Hepatocyte (in vitro differentiated cells): ENCODE measurements around the gene SMAD3.

ENCODE experiments used
- CTCF ChIP-seq: fragments of 200-600 bp; sonication (generic); IDR thresholded peaks from 2 replicates; pipeline ENCODE4 v1.5.1; 2016; ENCODE audit warnings: antibody characterized with exemption, mild to moderate bottlenecking; ENCODE audit not compliant: poor library complexity
- EZH2 ChIP-seq: fragments of 200-600 bp; sonication (generic); IDR thresholded peaks from 2 replicates; pipeline ENCODE4 v1.6.1; 2016; ENCODE audit warnings: antibody characterized with exemption, mild to moderate bottlenecking, borderline replicate concordance
- EZH2phosphoT487 ChIP-seq: fragments of 200-600 bp; sonication (generic); IDR thresholded peaks from one replicate; pipeline ENCODE4 v1.6.1; 2018; ENCODE audit warnings: antibody characterized with exemption, mild to moderate bottlenecking, low read depth, moderate library complexity; ENCODE audit not compliant: unreplicated experiment, severe bottlenecking

GRCh38 chr15:67115586-67115969 is 50.2 kb downstream of the SMAD3 start:
- no peak for TF ChIP-seq CTCF
- TF ChIP-seq EZH2 = no peak
- TF ChIP-seq EZH2phosphoT487 = no peak
